Activated CD4-positive, alpha-beta T cell treated with anti-CD3 and anti-CD28 coated beads, Interleukin-2, amount 10 ng/mL, durations not matched to agents 24 days and 14 days (primary cell): ENCODE measurements around the gene IRX3. TPM values are rescaled to one million over a fixed set of nuclear protein-coding genes. Genes with fewer than 3 reads are reported as not detected.

Experiments used
- DNase-seq: peaks from one replicate; pipeline ENCODE4 v3.0.0; 2022
- H3K27ac Mint-ChIP-seq: one replicate; pipeline ENCODE4 v1.8.0; 2022; ENCODE audit warnings: mild to moderate bottlenecking, mixed read lengths
- H3K27me3 Mint-ChIP-seq: one replicate; pipeline ENCODE4 v1.8.0; 2022; ENCODE audit warnings: mixed read lengths
- H3K36me3 Mint-ChIP-seq: one replicate; pipeline ENCODE4 v1.8.0; 2022; ENCODE audit warnings: low read depth, mild to moderate bottlenecking, mixed read lengths
- H3K4me1 Mint-ChIP-seq: one replicate; pipeline ENCODE4 v1.8.0; 2021; ENCODE audit warnings: mixed read lengths
- H3K4me3 Mint-ChIP-seq: one replicate; pipeline ENCODE4 v1.8.0; 2022; ENCODE audit warnings: mild to moderate bottlenecking, moderate library complexity, mixed read lengths
- H3K9me3 Mint-ChIP-seq: one replicate; pipeline ENCODE4 v1.8.0; 2021; ENCODE audit warnings: mixed read lengths
- intact Hi-C: fragments of 100-400 bp; cut with micrococcal nuclease; formaldehyde crosslinking; loops from one replicate; pipeline ENCODE4 v1.15.1; 2023
- total RNA-seq: library from RNA; stranded (reverse); gene quantifications from 2 replicates; pipeline ENCODE4 v1.2.3, GENCODE V29; 2022

Gene IRX3
- total RNA-seq, 1 donor from 2014 or later: 1.4 TPM

- intact Hi-C loops: no loop called here
- Mint-ChIP-seq H3K27me3 (peaks cover 2% of the 10 kb centered on the region), H3K36me3 (no peaks in the 10 kb centered on the region)
Observed at GRCh38 chr16:54312502-54312991, 26.0 kb upstream of the IRX3 start.

GRCh38 chr16:54309341-54309740, 22.8 kb upstream of the IRX3 start:
- no peaks in the 10 kb centered on the region for H3K9me3 Mint-ChIP-seq
- no peak overlapping the region for H3K27ac Mint-ChIP-seq
- intact Hi-C loops: no loop called here
- H3K4me3 Mint-ChIP-seq: no peak overlapping the region
- H3K27me3 Mint-ChIP-seq: peaks cover 2% of the 10 kb centered on the region
- H3K36me3 Mint-ChIP-seq: no peaks in the 10 kb centered on the region
- no peak for DNase-seq
- H3K4me1 Mint-ChIP-seq: no peaks in the 10 kb centered on the region

More at GRCh38 chr16:54312502-54312991, 26.0 kb upstream of the IRX3 start:
- DNase-seq: no peak
- no peaks in the 10 kb centered on the region for H3K9me3 Mint-ChIP-seq
- H3K27ac Mint-ChIP-seq: no peak overlapping the region
- H3K4me1 Mint-ChIP-seq: no peaks in the 10 kb centered on the region
- H3K4me3 Mint-ChIP-seq: no peak overlapping the region

- no peak for DNase-seq
- intact Hi-C loops: no loop called here
- Mint-ChIP-seq H3K9me3 (no peaks in the 10 kb centered on the region), H3K4me1 (no peaks in the 10 kb centered on the region), H3K36me3 (no peaks in the 10 kb centered on the region), H3K27ac (no peak overlapping the region), H3K27me3 (peaks cover 5% of the 10 kb centered on the region), H3K4me3 (no peak overlapping the region)
Observed at GRCh38 chr16:54305080-54305479, 18.5 kb upstream of the IRX3 start.

- DNase-seq: no peak
- Mint-ChIP-seq H3K27me3 (peaks cover 3% of the 10 kb centered on the region), H3K4me3 (no peak overlapping the region), H3K27ac (no peak overlapping the region), H3K9me3 (no peaks in the 10 kb centered on the region), H3K36me3 (no peaks in the 10 kb centered on the region), H3K4me1 (no peaks in the 10 kb centered on the region)
- intact Hi-C loops: no loop called here
Observed at GRCh38 chr16:54303613-54304012, 17.0 kb upstream of the IRX3 start.

GRCh38 chr16:54297154-54297553, 10.6 kb upstream of the IRX3 start:
- peaks cover 15% of the 10 kb centered on the region for H3K27me3 Mint-ChIP-seq
- no peaks in the 10 kb centered on the region for H3K4me1 Mint-ChIP-seq

GRCh38 chr16:54296543-54296942, 10.0 kb upstream of the IRX3 start:
- Mint-ChIP-seq H3K4me1 (no peaks in the 10 kb centered on the region), H3K9me3 (no peaks in the 10 kb centered on the region), H3K36me3 (no peaks in the 10 kb centered on the region), H3K27me3 (peaks cover 20% of the 10 kb centered on the region), H3K27ac (no peak overlapping the region), H3K4me3 (no peak overlapping the region)
- intact Hi-C loops: no loop called here
- DNase-seq: no peak

More at GRCh38 chr16:54297154-54297553, 10.6 kb upstream of the IRX3 start:
- DNase-seq: no peak
- no peaks in the 10 kb centered on the region for H3K36me3 Mint-ChIP-seq
- intact Hi-C loops: no loop called here
- no peaks in the 10 kb centered on the region for H3K9me3 Mint-ChIP-seq
- no peak overlapping the region for H3K27ac Mint-ChIP-seq
- H3K4me3 Mint-ChIP-seq: no peak overlapping the region

GRCh38 chr16:54291656-54292487, 5.3 kb upstream of the IRX3 start:
- DNase-seq: no peak
- intact Hi-C loops: loop anchor here (2.0 kb wide), 1 partner anchor 645 kb away; no protein-coding TSS in a partner anchor
- Mint-ChIP-seq H3K36me3 (peaks cover 9% of the 10 kb centered on the region), H3K27ac (no peak overlapping the region), H3K9me3 (peaks cover 8% of the 10 kb centered on the region), H3K4me3 (no peak overlapping the region), H3K4me1 (peaks cover 8% of the 10 kb centered on the region), H3K27me3 (peaks cover 57% of the 10 kb centered on the region)

GRCh38 chr16:54290833-54291655, 4.5 kb upstream of the IRX3 start:
- intact Hi-C loops: loop anchor here (2.0 kb wide), 1 partner anchor 646 kb away; no protein-coding TSS in a partner anchor
- H3K27ac Mint-ChIP-seq: peak overlapping the region; percentile 73
- H3K36me3 Mint-ChIP-seq: peaks cover 12% of the 10 kb centered on the region
- H3K27me3 Mint-ChIP-seq: peaks cover 62% of the 10 kb centered on the region
- H3K4me1 Mint-ChIP-seq: peaks cover 13% of the 10 kb centered on the region
- H3K9me3 Mint-ChIP-seq: peaks cover 10% of the 10 kb centered on the region
- H3K4me3 Mint-ChIP-seq: no peak overlapping the region
- DNase-seq: no peak

- Mint-ChIP-seq H3K9me3 (peaks cover 10% of the 10 kb centered on the region), H3K4me3 (no peak overlapping the region), H3K27ac (peak overlapping the region; percentile 73), H3K4me1 (peaks cover 15% of the 10 kb centered on the region), H3K27me3 (peaks cover 65% of the 10 kb centered on the region), H3K36me3 (peaks cover 12% of the 10 kb centered on the region)
- intact Hi-C loops: loop anchor here (2.0 to 10.0 kb wide), 5 partner anchors 345 to 1225 kb away; partner anchors contain the start of gene IRX6
- no peak for DNase-seq
Observed at GRCh38 chr16:54289945-54290832, 3.6 kb upstream of the IRX3 start.

GRCh38 chr16:54289242-54289944, 2.8 kb upstream of the IRX3 start:
- peaks cover 17% of the 10 kb centered on the region for H3K4me1 Mint-ChIP-seq
- intact Hi-C loops: loop anchor here (5.0 to 10.0 kb wide), 4 partner anchors 345 to 1225 kb away; partner anchors contain the start of gene IRX6
- H3K27ac Mint-ChIP-seq: peak overlapping the region; percentile 32

GRCh38 chr16:54288835-54289241, 2.3 kb upstream of the IRX3 start:
- peaks cover 70% of the 10 kb centered on the region for H3K27me3 Mint-ChIP-seq
- no peak overlapping the region for H3K4me3 Mint-ChIP-seq

More at GRCh38 chr16:54289242-54289944, 2.8 kb upstream of the IRX3 start:
- Mint-ChIP-seq H3K27me3 (peaks cover 69% of the 10 kb centered on the region), H3K4me3 (no peak overlapping the region), H3K9me3 (peaks cover 10% of the 10 kb centered on the region), H3K36me3 (peaks cover 12% of the 10 kb centered on the region)
- DNase-seq: peak; percentile 57

GRCh38 chr16:54288030-54288834, 1.6 kb upstream of the IRX3 start:
- Mint-ChIP-seq H3K36me3 (peaks cover 13% of the 10 kb centered on the region), H3K4me3 (no peak overlapping the region), H3K9me3 (peaks cover 10% of the 10 kb centered on the region), H3K27me3 (peaks cover 71% of the 10 kb centered on the region), H3K4me1 (peaks cover 18% of the 10 kb centered on the region), H3K27ac (peak overlapping the region; percentile 58)
- DNase-seq: no peak
- intact Hi-C loops: loop anchor here (5.0 to 10.0 kb wide), 4 partner anchors 343 to 1227 kb away; partner anchors contain the start of gene IRX6

More at GRCh38 chr16:54288835-54289241, 2.3 kb upstream of the IRX3 start:
- DNase-seq: no peak
- intact Hi-C loops: loop anchor here (5.0 to 10.0 kb wide), 4 partner anchors 344 to 1226 kb away; partner anchors contain the start of gene IRX6
- no peak overlapping the region for H3K27ac Mint-ChIP-seq
- peaks cover 17% of the 10 kb centered on the region for H3K4me1 Mint-ChIP-seq
- H3K36me3 Mint-ChIP-seq: peaks cover 12% of the 10 kb centered on the region
- peaks cover 10% of the 10 kb centered on the region for H3K9me3 Mint-ChIP-seq
